HG02981 (cell line): Measurements from ENCODE around the gene CLPTM1L.
"Not testable (repeated sequence)": the region's sequence is repeated elsewhere in the genome, so short reads cannot be mapped to it uniquely, and the experiment has no call there.

ENCODE experiments used
- ATAC-seq: cut with Tn5 transposase; IDR thresholded peaks from one replicate; pipeline ENCODE4 v1.9.1; 2021; ENCODE audit warnings: mild to moderate bottlenecking, moderate library complexity; ENCODE audit not compliant: unreplicated experiment

CLPTM1L gene

GRCh38 chr5:1380910-1381309, 36.0 kb upstream of the CLPTM1L start:
- ATAC-seq: no peak

GRCh38 chr5:1380011-1380817, 35.3 kb upstream of the CLPTM1L start:
- peak; percentile 85 for ATAC-seq

GRCh38 chr5:1378866-1379659, 34.2 kb upstream of the CLPTM1L start:
- ATAC-seq: no peak

DNA sequence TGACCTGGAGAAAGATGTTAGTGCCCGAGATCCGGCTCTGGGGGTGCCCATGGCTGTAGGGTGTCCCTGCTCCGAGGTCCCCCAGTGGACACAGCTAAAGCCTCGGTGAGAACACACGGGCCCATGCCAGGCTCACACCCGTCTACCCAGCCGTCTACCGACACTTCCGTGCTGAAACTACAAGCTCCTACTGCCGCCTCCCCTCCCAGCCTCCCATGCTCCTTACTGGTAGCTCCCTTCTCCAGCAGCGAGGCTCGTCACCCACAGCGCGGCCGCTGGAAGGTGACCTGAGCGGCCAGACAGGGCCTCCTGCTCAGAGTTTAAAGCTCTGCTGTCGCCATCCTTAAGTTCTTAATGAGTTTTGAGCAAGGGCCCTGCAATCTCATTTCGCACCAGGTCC, 33.2 kb upstream of the CLPTM1L start:
- no peak for ATAC-seq

- ATAC-seq: no peak
These were observed 32.1 kb upstream of the CLPTM1L start for GRCh38 chr5:1376981-1377380.

- ATAC-seq: no peak
These were observed 31.2 kb upstream of the CLPTM1L start for GRCh38 chr5:1375871-1376810.

DNA sequence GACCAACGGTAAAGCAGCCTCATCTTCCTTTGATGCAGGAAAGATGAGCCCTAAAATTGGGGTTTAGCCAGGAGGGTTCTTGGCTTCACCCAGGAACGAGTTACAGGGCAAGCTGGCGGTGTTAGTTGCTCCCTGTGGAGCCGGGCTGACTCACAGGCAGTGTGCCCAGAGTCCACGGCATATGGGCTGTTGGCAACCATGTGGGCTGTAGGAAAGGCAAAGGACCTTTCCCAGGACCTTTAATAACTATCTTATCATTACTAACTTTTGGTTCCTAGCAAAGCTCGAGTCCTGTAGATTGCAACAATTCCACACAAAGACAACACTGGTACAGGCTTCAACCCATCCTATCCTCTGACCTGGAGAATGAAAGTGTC, 29.8 kb upstream of the CLPTM1L start:
- ATAC-seq: no peak

- ATAC-seq: no peak
These were observed 29.3 kb upstream of the CLPTM1L start for GRCh38 chr5:1374030-1374678.

- ATAC-seq: not testable (repeated sequence)
These were observed 27.1 kb upstream of the CLPTM1L start for GRCh38 chr5:1371972-1372342.

DNA sequence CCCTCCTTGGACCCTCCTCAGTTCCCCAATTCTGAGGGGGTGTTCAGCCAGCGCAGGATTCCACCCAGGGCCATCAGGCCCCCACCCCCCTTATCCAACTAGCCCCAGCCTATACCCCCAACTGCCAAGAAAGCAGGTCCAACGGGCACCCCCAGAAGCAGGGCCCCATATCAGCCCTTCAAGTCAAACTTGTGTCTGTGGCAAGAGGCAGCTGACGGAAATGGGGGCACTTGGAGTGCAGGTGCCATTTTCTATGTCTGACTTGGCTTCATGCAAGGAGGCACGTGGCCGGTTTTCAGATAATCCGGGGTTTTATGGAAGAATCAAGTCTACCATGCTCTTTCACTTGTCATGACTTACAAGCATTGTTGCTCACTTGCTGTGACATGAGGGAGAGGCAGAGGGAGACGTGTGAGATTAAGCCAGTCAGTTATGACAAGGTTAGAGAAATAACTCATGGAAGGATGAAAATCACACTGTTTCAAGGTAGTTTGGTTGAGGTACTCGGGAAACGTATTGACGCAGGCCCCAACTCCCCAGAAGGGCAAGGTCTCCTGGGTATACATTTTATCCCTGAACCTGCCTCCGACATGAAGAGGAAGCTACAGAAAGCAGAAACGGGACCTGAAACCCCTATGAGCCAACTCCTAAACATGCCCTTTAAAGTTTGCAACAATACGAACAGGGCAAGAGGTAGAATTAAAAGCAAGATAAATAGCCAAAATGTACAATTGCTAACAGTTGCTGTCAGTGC, 26.5 kb upstream of the CLPTM1L start:
- ATAC-seq: no peak

- no peak for ATAC-seq
These were observed 25.1 kb upstream of the CLPTM1L start for GRCh38 chr5:1370006-1370405.

GRCh38 chr5:1368756-1369155, 23.9 kb upstream of the CLPTM1L start:
- no peak for ATAC-seq

GRCh38 chr5:1368236-1368635, 23.3 kb upstream of the CLPTM1L start:
- no peak for ATAC-seq

GRCh38 chr5:1367149-1367548, 22.2 kb upstream of the CLPTM1L start:
- ATAC-seq: no peak

GRCh38 chr5:1366514-1366913, 21.6 kb upstream of the CLPTM1L start:
- ATAC-seq: no peak

DNA sequence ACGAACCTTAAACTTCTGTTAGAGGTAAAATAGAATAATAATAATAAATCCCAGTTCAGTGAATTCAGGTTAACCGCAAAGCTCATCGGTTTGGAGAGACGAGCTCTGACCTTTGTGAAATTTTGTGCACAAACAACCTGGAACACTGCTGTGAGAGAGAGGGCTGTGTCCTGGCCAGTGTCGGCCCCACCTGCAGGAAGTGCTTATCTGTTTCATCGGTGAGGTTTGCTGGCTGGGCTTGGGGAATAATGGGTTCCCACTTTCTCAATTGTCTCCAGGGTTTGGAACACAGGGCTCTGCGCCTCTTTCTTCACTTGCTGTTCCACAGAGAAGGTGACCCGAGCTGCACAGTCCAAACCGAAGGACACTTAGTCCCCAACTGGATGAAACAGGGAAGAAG, 19.3 kb upstream of the CLPTM1L start:
- no peak for ATAC-seq

DNA sequence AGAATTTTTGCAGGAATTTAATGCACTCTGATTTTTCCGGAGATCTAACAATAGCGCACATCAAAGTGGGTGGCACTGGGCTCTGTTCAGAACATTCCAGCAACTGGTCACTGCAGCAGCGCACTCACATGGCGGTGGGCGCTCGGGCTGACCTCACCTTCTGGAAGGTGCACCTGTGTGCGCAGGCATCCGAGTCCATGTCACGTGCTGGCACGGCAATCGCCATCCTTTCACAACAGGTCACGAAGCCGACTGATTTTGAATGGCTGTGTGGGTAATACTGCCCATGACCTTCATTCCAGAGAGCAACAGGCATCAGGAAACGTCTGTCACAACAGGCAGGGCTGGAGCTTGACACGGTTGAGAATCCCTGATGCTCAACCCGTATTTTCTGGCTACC, 18.7 kb upstream of the CLPTM1L start:
- no peak for ATAC-seq

- no peak for ATAC-seq
These were observed 18.3 kb upstream of the CLPTM1L start for GRCh38 chr5:1363160-1363559.

GRCh38 chr5:1362242-1363015, 17.5 kb upstream of the CLPTM1L start:
- no peak for ATAC-seq
